Activated CD4-positive, alpha-beta T cell treated with anti-CD3 and anti-CD28 coated beads, Interleukin-2, amount 10 ng/mL, durations not matched to agents 24 days and 14 days (primary cell): Measurements from ENCODE around the gene CFAP299. TPM values are rescaled to one million over a fixed set of nuclear protein-coding genes. Genes with fewer than 3 reads are reported as not detected.

Source experiments
- DNase-seq: peaks from one replicate; pipeline ENCODE4 v3.0.0; 2022
- H3K27ac Mint-ChIP-seq: one replicate; pipeline ENCODE4 v1.8.0; 2022; ENCODE audit warnings: mild to moderate bottlenecking, mixed read lengths
- H3K27me3 Mint-ChIP-seq: one replicate; pipeline ENCODE4 v1.8.0; 2022; ENCODE audit warnings: mixed read lengths
- H3K36me3 Mint-ChIP-seq: one replicate; pipeline ENCODE4 v1.8.0; 2022; ENCODE audit warnings: low read depth, mild to moderate bottlenecking, mixed read lengths
- H3K4me1 Mint-ChIP-seq: one replicate; pipeline ENCODE4 v1.8.0; 2021; ENCODE audit warnings: mixed read lengths
- H3K4me3 Mint-ChIP-seq: one replicate; pipeline ENCODE4 v1.8.0; 2022; ENCODE audit warnings: mild to moderate bottlenecking, moderate library complexity, mixed read lengths
- H3K9me3 Mint-ChIP-seq: one replicate; pipeline ENCODE4 v1.8.0; 2021; ENCODE audit warnings: mixed read lengths
- intact Hi-C: fragments of 100-400 bp; cut with micrococcal nuclease; formaldehyde crosslinking; loops from one replicate; pipeline ENCODE4 v1.15.1; 2023
- total RNA-seq: library from RNA; stranded (reverse); gene quantifications from 2 replicates; pipeline ENCODE4 v1.2.3, GENCODE V29; 2022

Gene CFAP299
- total RNA-seq, 1 donor from 2014 or later = not detected

GRCh38 chr4:80343887-80344286 lies 8.4 kb downstream of the CFAP299 start:
- peaks cover 8% of the 10 kb centered on the region for H3K27me3 Mint-ChIP-seq
- intact Hi-C loops = no loop called here

GRCh38 chr4:80360084-80360483 lies 24.6 kb downstream of the CFAP299 start:
- H3K36me3 Mint-ChIP-seq = no peaks in the 10 kb centered on the region
- H3K27ac Mint-ChIP-seq = no peak overlapping the region
- no peak overlapping the region for H3K4me3 Mint-ChIP-seq
- DNase-seq = no peak
- intact Hi-C loops = loop anchor here (5.0 kb wide), 1 partner anchor 992 kb away; no protein-coding TSS in a partner anchor
- H3K9me3 Mint-ChIP-seq = no peaks in the 10 kb centered on the region
- no peaks in the 10 kb centered on the region for H3K4me1 Mint-ChIP-seq
- H3K27me3 Mint-ChIP-seq = peaks cover 42% of the 10 kb centered on the region

More at GRCh38 chr4:80343887-80344286, 8.4 kb downstream of the CFAP299 start:
- DNase-seq = peak; percentile 3
- Mint-ChIP-seq H3K27ac (no peak overlapping the region), H3K4me3 (no peak overlapping the region), H3K4me1 (no peaks in the 10 kb centered on the region), H3K36me3 (no peaks in the 10 kb centered on the region), H3K9me3 (no peaks in the 10 kb centered on the region)

DNA sequence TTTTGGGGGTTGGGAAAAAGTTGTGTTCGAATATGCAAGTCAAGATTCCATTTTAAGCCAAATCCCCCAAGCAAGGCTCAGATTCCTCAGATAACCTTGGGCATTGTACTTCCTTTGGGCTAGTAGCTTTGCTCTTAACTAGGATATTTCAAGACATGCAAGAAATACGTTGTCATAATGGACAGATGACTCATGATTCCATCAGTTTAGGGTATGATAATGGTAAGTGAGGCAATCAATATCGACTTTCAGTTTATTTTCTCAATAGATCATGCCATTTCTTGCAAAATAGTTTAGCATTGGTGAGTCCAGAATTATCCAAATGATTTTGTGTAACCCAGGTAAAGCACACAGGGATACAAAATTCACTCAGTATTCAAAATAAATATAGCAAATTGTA lies 25.4 kb downstream of the CFAP299 start:
- intact Hi-C loops = loop anchor here (5.0 kb wide), 1 partner anchor 991 kb away; no protein-coding TSS in a partner anchor

GRCh38 chr4:80361329-80361900 lies 25.9 kb downstream of the CFAP299 start:
- Mint-ChIP-seq H3K27ac (no peak overlapping the region), H3K4me1 (no peaks in the 10 kb centered on the region), H3K9me3 (no peaks in the 10 kb centered on the region), H3K27me3 (peaks cover 38% of the 10 kb centered on the region), H3K4me3 (no peak overlapping the region), H3K36me3 (no peaks in the 10 kb centered on the region)
- DNase-seq = no peak
- intact Hi-C loops = loop anchor here (5.0 kb wide), 1 partner anchor 991 kb away; no protein-coding TSS in a partner anchor

More for the DNA sequence above, 25.4 kb downstream of the CFAP299 start:
- DNase-seq = no peak
- no peak overlapping the region for H3K27ac Mint-ChIP-seq
- no peaks in the 10 kb centered on the region for H3K9me3 Mint-ChIP-seq
- no peak overlapping the region for H3K4me3 Mint-ChIP-seq
- H3K36me3 Mint-ChIP-seq = no peaks in the 10 kb centered on the region
- H3K4me1 Mint-ChIP-seq = no peaks in the 10 kb centered on the region
- peaks cover 39% of the 10 kb centered on the region for H3K27me3 Mint-ChIP-seq

GRCh38 chr4:80362578-80363181 lies 27.1 kb downstream of the CFAP299 start:
- Mint-ChIP-seq H3K27me3 (peaks cover 27% of the 10 kb centered on the region), H3K36me3 (no peaks in the 10 kb centered on the region), H3K4me1 (no peaks in the 10 kb centered on the region), H3K27ac (no peak overlapping the region), H3K9me3 (no peaks in the 10 kb centered on the region), H3K4me3 (no peak overlapping the region)
- intact Hi-C loops = loop anchor here (1.0 to 5.0 kb wide), 2 partner anchors 628 to 990 kb away; no protein-coding TSS in a partner anchor
- peak; percentile 82 for DNase-seq

DNA sequence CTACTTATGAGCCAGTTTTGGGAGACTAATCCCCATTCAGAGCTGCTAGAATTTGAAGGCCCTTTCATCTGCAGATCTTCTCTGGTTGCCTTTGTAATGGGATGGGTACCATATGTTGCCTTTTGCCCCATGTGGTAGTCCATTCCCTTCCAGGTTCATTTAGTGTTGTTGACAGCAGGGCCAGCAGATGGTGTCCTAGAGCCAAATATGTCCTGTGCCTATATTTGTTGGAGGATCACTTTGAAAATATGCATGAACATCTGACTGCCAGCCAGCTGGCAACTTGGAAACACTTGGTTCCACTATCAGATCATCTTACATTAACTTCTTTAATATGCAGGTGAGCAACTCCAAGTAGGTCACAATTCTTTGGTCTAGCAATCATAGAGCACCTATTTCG lies 30.4 kb downstream of the CFAP299 start:
- H3K4me3 Mint-ChIP-seq = no peak overlapping the region
- intact Hi-C loops = loop anchor here (2.0 to 5.0 kb wide), 2 partner anchors 675 to 686 kb away; no protein-coding TSS in a partner anchor
- peaks cover 4% of the 10 kb centered on the region for H3K9me3 Mint-ChIP-seq
- peak; percentile 80 for DNase-seq
- H3K27ac Mint-ChIP-seq = no peak overlapping the region
- H3K36me3 Mint-ChIP-seq = no peaks in the 10 kb centered on the region
- H3K27me3 Mint-ChIP-seq = peaks cover 3% of the 10 kb centered on the region
- H3K4me1 Mint-ChIP-seq = no peaks in the 10 kb centered on the region

DNA sequence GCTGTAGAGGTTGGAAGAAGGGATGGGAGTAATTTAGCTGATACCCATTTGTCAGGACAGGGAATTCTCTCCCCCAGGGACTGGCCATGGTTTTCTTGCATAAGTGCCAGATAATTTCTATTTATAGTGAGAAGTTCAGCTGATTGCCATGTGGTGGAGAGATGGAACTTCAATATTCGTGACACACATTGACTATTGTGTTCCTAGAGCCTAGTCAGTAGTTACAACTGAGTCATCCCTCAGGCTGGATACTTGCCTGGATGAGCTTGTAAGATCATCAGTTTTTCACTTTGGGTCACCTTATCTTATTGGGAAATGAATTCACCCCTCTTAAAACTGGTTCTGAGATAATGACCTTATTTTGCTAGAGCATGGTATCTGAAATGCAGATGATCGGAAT lies 32.2 kb downstream of the CFAP299 start:
- no peak for DNase-seq
- Mint-ChIP-seq H3K9me3 (peaks cover 4% of the 10 kb centered on the region), H3K4me1 (no peaks in the 10 kb centered on the region), H3K36me3 (no peaks in the 10 kb centered on the region), H3K4me3 (no peak overlapping the region), H3K27ac (no peak overlapping the region), H3K27me3 (peaks cover under 1% of the 10 kb centered on the region)
- intact Hi-C loops = loop anchor here (2.0 to 5.0 kb wide), 2 partner anchors 673 to 685 kb away; no protein-coding TSS in a partner anchor

DNA sequence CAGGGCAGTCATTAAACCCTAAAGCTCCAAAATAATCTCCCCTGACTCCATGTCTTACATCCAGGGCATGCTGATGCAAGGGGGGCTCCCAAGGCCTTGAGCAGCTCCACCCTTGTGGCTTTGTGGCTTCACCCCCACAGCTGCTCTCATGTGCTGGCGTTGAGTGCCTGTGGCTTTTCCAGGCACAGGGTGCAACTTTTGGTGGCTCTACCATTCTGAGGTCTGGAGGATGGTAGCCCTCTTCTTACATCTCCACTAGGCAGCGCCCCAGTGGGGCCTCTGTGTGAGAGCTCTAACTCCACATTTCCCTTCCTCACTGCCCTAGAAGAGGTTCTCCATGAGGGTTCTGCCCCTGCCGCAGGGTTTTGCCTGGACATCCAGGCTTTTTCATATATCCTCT lies 35.1 kb downstream of the CFAP299 start:
- Mint-ChIP-seq H3K4me3 (no peak overlapping the region), H3K27me3 (no peaks in the 10 kb centered on the region), H3K36me3 (no peaks in the 10 kb centered on the region), H3K27ac (no peak overlapping the region), H3K4me1 (no peaks in the 10 kb centered on the region), H3K9me3 (peaks cover 6% of the 10 kb centered on the region)
- no peak for DNase-seq
- intact Hi-C loops = no loop called here

GRCh38 chr4:80371046-80371445 lies 35.5 kb downstream of the CFAP299 start:
- no peak for DNase-seq
- Mint-ChIP-seq H3K27ac (no peak overlapping the region), H3K27me3 (no peaks in the 10 kb centered on the region), H3K36me3 (no peaks in the 10 kb centered on the region), H3K4me1 (no peaks in the 10 kb centered on the region), H3K9me3 (peaks cover 6% of the 10 kb centered on the region), H3K4me3 (no peak overlapping the region)
- intact Hi-C loops = no loop called here

GRCh38 chr4:80374180-80374579 lies 38.6 kb downstream of the CFAP299 start:
- Mint-ChIP-seq H3K27me3 (no peaks in the 10 kb centered on the region), H3K9me3 (peaks cover 6% of the 10 kb centered on the region), H3K27ac (no peak overlapping the region)

DNA sequence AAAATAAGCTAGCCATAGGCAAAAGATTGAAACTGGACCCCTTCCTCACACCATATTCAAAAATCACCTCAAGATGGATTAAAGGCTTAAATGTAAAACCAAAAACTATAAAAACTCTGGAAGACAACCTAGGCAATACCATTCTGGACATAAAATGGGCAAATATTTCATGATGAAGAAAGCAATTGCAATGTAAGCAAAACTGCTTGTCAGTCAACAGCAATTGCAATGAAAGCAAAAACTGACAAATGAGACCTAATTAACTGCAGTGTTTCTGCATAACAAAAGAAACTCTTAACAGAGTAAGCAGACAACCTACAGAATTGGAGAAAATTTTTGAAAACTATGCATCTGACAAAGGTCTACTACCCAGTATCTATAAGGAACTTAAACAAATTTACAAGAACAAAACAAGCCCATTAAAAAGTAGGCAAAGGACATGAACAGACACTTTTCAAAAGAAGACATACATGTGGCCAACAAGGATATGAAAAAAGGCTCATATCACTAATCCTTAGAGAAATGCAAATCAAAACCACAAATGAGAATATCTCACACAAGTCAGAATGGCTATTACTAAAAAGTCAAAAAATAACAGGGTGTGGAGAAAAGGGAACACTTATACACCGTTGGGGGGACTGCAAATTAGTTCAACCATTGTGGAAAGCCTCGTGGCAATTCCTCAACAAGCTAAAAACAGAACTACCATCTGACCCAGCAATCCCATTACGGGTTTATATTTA lies 46.7 kb downstream of the CFAP299 start:
- Mint-ChIP-seq H3K4me1 (no peaks in the 10 kb centered on the region), H3K27ac (no peak overlapping the region), H3K4me3 (no peak overlapping the region), H3K36me3 (no peaks in the 10 kb centered on the region), H3K9me3 (peaks cover 5% of the 10 kb centered on the region), H3K27me3 (no peaks in the 10 kb centered on the region)
- intact Hi-C loops = no loop called here
- DNase-seq = no peak

More at GRCh38 chr4:80374180-80374579, 38.6 kb downstream of the CFAP299 start:
- intact Hi-C loops = no loop called here
- H3K4me3 Mint-ChIP-seq = no peak overlapping the region
- DNase-seq = no peak
- H3K4me1 Mint-ChIP-seq = no peaks in the 10 kb centered on the region
- H3K36me3 Mint-ChIP-seq = no peaks in the 10 kb centered on the region

GRCh38 chr4:80385397-80386280 lies 50.1 kb downstream of the CFAP299 start:
- no peak for DNase-seq
- no peaks in the 10 kb centered on the region for H3K4me1 Mint-ChIP-seq
- intact Hi-C loops = no loop called here
- no peaks in the 10 kb centered on the region for H3K36me3 Mint-ChIP-seq
- H3K9me3 Mint-ChIP-seq = peaks cover 4% of the 10 kb centered on the region
- no peak overlapping the region for H3K27ac Mint-ChIP-seq
- no peak overlapping the region for H3K4me3 Mint-ChIP-seq
- H3K27me3 Mint-ChIP-seq = no peaks in the 10 kb centered on the region

- Mint-ChIP-seq H3K4me3 (no peak overlapping the region), H3K27me3 (no peaks in the 10 kb centered on the region), H3K36me3 (no peaks in the 10 kb centered on the region), H3K9me3 (no peaks in the 10 kb centered on the region), H3K4me1 (no peaks in the 10 kb centered on the region), H3K27ac (no peak overlapping the region)
- DNase-seq = no peak
- intact Hi-C loops = no loop called here
These were observed 50.9 kb downstream of the CFAP299 start for GRCh38 chr4:80386281-80386886.
